ENCODE results near the gene TBC1D9B.

The TBC1D9B gene

DNA sequence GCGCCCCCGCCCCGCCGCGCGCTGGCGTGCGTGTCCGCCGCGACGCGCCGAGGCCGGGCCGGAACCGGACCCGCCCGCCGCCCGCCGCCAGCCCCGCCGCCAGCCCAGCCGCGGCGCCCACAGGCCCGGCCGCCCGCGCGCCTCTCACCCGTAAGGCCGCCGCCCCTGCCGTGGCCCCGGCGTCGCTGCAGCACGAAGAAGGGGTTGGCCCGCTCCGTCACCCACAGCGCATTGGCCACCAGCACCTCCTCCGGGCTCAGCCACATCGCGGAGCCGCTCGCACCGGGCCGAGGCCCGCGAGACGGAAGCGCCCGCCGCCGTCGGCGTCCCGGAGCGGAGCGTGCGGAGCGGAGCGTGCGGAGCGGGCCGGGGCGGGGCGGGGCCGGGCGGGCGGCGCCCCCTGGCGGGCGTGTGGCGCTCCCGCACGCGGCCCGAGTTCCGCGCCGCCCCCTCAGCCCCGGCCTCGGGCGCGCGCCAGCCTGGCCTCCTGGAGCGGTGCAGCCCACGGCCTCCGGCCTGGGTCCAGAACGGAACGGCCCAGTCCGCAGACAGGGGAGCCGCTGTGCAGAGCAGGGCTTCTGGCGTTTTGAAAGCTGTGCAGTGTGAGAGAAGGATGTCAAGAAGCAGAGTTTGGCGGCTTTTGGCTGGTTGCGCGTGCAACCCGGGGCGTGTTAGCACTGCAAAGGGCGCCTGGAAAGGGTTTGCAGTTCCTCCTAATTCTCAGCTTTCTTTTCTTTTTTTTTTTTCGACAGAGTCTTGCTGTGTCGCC, at the start of gene TBC1D9B:
TBC1D9B (minus strand) TSS at position 342 of the 769 bp plus-strand sequence; CDS start at position 266, 76 bp downstream.
- peak; percentile 57 to 73 for DNase-seq

- DNase-seq = no peak
Measured at GRCh38 chr5:179955630-179956029, 47.9 kb upstream of the TBC1D9B start.

- DNase-seq = no peak
Measured at GRCh38 chr5:179955062-179955461, 47.4 kb upstream of the TBC1D9B start.

DNA sequence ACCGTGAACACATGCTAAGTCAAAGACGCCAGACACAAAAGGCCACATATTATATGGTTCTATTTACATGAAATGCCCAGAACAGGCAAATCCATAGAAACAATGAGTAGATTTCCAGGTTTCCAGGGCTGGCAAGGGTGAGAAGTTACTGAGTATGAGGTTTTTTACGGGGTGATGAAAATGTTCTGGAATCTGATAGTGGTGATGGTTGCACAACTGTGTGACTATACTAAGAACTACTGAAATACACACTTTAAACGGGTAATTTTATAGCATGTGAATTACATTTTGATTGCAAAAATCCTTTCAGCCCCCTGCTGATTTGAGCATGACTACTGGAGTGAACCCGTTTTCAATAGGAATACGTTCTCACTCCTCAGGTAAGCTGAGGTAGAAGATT, 46.7 kb upstream of the TBC1D9B start:
- no peak for DNase-seq

- no peak for DNase-seq
Measured at GRCh38 chr5:179953987-179954386, 46.3 kb upstream of the TBC1D9B start.

- no peak for DNase-seq
Measured at GRCh38 chr5:179936976-179937681, 29.4 kb upstream of the TBC1D9B start.

DNA sequence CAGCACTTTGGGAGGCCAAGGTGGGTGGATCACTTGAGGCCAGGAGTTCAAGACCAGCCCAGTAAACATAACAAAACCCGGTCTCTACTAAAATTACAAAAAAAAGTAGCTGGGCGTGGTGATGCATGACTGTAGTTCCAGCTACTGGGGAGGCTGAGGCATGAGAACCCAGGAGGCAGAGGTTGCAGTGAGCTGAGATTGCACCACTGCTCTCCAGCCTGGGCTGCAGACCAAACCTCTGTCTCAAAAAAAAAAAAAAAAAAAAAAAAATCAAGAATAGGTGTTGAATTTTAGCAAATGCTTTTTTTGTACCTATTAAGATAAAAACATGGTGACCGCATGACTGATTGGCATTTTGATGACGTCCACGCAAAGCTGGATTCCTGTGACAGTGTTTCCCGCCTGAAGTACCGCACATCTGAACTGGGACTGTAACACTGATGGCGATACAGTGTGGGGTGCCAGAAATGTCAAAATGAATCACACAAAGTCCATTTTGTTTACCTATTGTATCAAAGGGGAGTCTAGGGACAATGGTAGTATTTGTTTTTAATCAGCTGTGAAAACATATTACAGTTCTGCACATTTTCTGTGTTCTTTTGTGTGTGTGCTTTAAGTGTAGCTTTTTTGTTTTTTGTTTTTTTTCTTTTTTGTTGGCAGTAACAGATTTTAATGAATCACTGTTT, 23.2 kb upstream of the TBC1D9B start:
- DNase-seq = no peak

- DNase-seq = no peak
Measured at GRCh38 chr5:179927824-179928223, 20.1 kb upstream of the TBC1D9B start.

DNA sequence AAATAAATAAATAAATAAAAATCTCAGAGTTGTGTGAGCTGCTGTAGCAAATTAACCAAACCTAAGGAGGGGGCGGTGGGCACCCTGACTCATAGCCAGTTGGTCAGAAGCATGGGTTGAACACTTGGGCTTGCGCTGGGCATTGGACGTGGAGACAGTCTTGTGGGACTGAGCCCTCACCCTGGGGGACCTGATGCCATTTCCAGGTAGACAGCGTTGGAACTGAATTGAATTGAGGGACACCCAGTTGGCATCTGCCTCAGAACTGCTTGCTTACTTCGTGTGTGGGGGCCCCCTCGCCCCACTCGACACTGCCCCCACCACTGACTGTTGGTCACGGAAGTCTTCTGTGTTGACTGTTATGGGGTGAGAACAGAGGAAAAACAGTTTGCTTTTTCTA, 19.0 kb upstream of the TBC1D9B start:
- no peak for DNase-seq

DNA sequence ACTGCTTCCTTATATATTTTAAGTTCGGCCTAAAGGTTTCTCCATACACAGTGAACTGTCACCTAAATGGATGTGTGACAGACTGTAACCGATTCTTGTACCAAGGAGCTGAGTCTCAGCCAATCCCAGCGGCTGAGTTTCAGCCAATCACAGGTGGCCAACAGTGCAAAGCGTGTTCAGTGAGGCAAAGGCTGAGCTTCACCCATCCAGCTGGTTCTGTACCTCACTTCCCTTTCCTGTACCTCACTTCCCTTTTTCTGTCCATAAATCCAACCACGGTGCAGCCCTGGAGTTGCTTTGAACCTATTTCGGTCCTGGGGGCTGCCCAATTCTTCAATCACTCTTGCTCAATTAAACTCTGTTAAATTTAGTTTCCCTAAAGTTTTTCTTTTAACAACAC, 15.7 kb upstream of the TBC1D9B start:
- DNase-seq = no peak

- no peak for DNase-seq
Measured at GRCh38 chr5:179920175-179920574, 12.5 kb upstream of the TBC1D9B start.

- DNase-seq = no peak
Measured at GRCh38 chr5:179919487-179920060, 11.9 kb upstream of the TBC1D9B start.

DNA sequence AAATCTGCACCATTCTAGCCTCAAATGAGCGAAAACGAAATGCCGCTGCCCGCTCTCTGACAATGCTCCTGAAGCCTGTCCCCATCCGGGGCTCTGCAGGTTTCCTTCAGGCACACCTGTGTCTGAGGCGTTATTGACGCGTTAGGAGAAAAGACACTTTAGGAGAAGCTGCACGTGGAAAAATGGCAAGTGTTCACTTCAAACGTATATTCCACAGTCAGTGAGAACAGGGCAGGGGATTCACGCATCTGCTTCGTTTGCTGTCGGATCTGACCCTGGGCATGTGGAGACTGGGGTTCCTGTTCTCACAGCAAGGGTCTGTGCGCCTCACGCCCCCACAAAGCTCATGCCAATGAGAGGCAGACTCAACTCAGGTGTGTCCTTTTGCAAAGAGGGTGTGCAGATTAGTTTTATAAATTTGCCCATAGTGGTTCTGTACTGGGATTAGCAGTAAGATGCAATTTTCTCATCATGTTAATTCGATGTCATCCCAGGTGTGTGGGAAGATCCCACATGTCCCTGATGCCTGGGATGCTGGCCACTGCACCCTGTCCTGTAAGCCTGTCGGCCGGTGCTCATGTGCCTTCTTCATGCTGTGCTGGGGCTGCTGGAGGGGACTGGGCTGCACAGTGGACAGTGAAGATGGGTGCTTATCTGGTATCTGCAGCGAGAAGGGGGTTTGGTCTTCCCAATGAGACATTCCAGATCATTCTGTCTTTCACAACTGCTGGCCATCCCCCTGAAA, 11.2 kb upstream of the TBC1D9B start:
- DNase-seq = no peak

GRCh38 chr5:179916523-179916922, 8.8 kb upstream of the TBC1D9B start:
- DNase-seq = no peak

DNA sequence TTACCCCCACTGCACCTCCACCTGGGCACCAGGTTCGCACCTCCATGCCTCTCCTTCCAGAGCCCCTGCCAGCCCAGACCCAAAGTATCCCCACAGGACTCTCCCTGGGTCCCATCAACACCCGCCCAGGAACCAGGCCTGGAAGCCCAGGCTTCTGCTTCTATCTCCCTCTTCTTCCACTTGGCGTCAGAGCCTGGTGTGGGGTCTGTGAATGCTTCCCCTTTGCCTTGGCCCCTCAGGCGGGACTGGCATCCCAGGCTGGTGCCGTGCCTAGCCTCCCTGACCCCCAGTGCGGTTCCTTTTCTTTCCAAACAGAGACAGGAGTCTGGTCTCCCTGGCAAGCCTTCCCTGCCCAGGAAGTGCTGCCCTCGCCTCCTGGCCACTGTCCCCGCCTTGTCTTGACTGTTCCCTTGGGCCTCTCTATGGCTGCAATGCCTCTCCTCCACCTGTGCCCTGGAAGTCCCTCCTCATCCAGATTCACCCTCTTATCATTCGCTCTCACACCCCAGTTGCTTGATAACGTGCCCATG, 7.8 kb upstream of the TBC1D9B start:
- DNase-seq = no peak

DNA sequence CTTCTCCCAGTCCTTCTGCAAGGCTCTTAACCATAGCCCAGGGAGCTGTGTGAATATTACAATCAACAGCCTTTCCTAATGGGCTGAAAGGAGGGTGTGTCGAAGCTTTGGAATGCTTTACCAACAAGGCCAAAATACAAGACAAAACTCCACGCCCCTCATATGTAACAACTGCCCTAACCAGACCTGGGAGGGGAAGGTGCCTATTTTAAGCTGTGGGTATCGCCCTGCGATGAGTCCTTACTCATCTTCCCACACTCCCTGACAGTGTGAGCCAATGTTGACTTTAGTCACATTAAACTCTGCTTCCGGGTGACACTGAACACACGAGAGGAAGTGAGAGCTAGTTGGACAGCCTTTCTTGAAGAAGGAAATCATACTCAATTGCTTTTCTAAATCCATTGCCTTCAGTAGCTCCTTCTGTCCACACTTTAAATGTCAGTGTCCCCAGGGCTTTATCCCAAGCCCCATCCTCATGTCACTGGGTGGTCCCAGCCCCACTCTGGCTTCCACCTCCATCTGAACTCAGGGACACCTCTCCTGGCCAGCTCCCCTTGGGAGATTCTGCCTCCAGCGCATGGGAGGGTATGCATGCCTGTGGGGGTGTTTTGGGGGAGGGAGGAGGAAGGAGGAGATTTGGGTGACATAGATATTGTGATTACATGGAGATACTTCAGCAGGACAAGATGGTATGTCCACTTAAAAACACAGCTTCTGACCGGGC, 6.5 kb upstream of the TBC1D9B start:
- DNase-seq = no peak

GRCh38 chr5:179913461-179913860, 5.8 kb upstream of the TBC1D9B start:
- DNase-seq = no peak

- DNase-seq = no peak
Measured at GRCh38 chr5:179912951-179913350, 5.3 kb upstream of the TBC1D9B start.

DNA sequence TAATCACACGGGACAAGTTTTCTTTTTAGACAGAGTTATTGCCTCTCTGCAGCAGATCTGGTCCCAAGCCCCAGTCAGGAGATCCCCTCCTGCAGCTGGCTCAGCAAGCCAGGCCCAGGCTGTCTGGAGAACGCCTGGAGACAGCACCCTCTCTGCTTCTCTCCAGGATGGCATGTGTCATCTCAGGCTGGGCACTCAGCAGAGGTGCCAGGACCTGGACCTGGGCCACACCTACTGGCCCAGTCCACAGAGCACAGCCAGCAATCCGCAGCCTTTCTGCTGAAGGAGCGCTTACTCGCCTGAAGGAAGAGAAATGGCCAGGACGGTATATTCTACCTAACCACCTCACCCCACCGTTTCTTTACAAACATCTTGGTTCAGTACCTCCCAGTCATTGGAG, 4.7 kb upstream of the TBC1D9B start:
- DNase-seq = no peak

DNA sequence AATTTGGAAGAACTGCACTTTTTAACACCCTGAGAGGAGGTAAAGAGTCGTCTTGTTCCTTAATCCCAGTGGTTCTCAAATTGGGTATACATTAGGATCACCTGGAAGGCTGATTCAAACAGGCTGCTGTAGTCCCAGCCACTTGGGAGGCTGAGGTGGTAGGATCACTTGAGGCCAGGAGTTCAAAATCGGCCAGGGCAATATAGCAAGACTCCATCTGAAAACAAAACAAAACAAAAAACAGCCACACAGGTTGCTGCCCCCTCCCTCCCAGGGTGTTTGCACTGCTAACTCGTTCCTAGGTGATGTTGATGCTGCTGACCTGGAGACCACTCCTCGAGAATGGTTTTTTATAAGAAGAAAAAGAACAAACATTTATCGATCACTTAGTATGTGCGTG, 1.5 kb upstream of the TBC1D9B start:
- DNase-seq = no peak

DNA sequence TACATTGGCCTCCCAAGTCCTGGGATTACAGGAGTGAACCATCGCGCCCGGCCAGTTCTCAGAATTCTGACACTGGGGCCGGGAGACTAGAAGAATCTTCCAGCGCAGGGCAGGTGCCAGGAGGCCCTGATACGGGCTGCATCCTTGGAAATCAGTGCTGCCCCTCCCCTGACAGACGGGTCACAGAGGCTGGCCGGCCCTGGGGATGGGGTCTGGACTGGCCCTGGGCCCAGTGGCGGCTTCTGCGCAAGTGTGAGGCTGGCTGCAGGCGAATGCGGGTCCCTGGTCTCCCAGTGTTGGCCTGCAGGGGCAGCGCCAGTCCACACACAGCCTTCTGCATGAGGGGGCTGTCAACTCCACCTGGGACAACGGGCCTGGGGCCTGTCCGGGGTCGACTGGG, 831 bp upstream of the TBC1D9B start:
- peak in 1 of 2 experiments; percentile 10 for DNase-seq

Measured in stimulated activated CD4-positive, alpha-beta T cell treated with anti-CD3 and anti-CD28 coated beads, Interleukin-4, amount 100 ng/mL, for 4 hours (primary cell).